GM21576 (cell line): Measurements from ENCODE around the gene SKOR1.

Experiments
- ATAC-seq: cut with Tn5 transposase; IDR thresholded peaks from one replicate; pipeline ENCODE4 v1.9.1; 2021; ENCODE audit warnings: mild to moderate bottlenecking, moderate library complexity; ENCODE audit not compliant: unreplicated experiment

Gene SKOR1

DNA sequence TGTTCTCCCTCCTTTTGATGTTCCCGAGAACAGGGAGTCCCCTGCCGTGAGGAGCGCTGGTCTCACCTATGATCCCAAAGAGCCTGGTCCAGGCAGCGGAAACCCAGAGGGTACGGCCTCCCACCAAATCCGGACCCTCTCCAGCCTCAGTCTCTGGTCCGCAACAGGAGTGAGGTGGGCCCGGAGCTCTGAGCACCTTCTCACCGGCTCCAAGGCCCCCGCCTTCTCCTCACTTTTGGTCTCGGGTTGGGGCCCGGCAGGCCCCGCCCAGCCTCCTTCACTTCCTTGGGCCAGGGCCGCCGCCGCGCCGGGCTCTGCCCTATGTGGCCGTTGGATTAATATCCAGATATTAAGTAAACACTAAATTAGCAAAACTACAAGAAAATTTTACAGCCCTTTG, 5.7 kb upstream of the SKOR1 start:
- no peak for ATAC-seq

DNA sequence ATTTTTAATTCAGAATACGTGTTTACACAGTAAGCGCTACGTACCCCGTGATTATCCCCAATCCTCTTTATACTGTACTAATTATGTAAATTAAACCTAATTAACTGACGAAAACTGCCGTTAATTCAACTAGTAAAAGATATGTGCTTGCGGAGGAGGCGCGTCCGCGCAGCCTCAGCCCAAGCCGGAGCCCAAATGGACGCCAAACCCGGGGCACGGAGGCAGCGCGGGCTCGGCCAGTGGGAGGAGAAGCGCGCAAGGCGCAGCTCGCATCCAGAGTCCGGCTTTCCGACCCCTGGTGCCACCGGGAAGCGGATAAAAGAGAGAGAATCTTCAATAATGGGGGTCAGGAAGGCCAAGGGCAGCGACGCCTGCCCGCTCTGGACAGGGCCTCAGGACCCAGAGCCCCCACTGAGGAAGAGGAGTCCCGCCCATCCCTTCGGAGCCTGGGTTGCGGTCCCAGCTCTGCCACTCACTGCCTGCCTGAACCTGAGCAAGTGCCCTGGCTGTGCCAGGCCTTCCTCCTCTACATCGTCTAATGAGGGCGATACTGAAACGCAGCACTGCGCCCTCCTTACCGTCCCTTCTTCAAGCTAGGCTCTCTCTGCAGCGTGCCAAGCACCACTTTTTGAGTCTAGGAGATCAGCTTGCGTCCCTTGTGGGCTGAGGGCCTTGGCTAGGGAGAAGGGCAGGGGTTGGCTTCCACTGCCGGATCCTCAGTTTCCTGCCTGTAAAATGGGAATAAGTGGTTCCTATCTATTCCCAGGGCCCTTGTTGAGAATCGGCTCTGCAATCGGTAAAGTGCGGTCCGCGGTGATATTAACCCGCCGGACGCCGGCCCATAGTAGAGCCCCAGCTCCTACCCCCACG, 5.0 kb upstream of the SKOR1 start:
- no peak for ATAC-seq

DNA sequence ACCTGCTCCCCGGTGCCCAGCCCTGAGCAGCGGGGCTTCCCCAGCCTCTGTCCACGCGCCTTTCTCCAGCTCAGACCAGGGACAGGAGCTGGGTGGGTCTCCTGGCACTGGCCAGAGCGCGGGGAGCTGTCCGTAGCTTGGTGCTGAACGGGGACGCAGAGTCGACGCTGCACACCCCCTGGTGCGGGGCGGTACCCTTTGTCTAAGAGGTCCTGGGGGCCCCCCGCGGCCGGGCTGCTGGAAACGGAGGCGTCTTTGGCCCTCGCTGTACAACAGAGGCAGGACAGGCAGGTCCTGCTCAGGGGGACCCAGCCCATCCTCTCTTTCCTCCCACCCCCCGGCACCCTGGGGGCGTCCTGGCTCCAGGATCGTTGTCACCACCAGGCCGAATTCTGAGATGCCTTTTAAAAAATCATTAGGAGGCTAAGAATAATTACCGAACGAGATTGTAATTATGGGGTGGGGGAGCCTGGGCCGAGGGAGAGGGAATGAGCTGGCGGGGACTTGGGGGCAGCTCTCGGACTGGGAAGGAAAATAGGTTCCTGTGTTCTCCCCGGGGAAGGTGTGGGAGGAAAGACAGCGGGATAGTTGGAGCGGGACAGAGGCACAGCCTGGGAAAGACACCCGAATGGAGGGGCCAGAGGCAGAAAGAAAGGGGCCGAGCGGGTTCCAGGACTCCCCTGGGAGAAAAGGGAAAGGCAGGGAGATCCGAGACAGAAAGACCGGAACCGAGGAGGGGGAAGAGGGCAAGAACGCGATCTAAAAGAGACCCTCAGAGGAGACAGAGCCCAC, 4.1 kb upstream of the SKOR1 start:
- ATAC-seq, result no peak

DNA sequence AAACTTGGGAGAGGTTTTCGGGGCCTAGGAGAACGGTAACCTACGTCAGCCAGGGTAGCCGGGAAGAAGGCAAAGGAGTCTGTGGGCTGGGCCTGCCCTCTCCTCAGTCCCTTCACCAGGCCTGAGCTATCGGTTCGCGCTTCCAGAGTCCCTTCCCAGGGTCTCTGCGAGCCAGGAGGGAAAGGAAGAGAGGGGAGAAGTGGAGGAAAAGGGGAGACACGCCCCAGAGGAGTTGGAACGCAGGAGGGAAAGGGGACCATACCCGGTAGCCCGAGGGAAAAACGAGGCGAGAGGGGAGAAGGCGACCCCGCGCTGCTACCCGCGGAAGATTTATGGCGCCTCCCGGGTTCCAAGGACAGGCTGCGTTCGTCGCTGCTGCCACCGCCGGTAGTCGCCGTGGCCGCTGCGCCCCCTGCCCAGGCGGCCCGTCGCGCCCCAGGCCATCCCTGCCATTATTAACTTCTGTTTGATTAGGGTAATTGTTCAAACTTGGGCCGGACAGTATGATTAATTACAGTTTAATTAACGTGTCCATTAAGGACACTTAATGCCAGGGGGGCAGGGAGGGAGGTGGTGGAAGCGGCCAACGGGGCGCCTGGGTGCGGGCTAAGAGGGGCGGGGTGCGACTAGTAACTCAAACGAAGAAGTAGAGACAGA, 3.4 kb upstream of the SKOR1 start:
- no peak for ATAC-seq

DNA sequence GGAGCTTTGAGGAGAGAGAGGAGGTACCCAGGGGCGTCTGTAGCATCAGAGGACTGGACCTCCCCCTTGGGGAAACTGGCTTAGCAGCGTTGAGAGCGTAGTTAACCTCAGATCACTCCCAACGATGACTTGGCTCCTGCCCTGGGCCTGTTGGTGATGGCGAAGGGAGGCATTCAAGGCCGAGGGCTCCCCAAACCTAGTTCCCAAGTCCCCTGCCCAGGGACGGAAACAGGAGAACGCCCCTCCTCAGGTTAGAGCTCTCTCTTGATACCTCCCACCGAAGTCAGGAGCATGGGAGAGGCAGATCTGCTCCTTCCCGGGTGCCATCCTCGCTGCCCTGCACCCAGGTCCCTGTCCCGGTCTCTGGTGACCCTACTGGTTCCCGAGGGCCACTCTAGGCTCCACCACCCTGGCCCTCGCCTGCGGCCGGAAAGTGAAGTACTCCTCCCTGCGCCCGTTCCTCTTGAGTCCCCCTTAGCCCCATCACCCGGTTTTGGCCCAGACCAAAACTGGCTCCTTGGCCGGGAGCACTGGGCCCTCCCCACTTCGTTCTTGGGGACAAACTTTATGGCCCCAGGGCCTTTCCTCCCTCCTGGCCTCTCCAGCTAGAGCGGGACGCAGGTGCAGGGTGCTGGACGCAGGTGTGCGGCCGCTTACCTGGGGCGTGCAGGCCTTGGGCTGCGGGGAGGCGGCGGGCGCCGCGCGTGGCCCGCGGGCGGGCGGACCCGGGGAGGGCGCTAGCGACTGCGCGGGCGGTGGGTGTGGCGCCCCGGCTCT, 2.6 kb upstream of the SKOR1 start:
- ATAC-seq, result no peak

DNA sequence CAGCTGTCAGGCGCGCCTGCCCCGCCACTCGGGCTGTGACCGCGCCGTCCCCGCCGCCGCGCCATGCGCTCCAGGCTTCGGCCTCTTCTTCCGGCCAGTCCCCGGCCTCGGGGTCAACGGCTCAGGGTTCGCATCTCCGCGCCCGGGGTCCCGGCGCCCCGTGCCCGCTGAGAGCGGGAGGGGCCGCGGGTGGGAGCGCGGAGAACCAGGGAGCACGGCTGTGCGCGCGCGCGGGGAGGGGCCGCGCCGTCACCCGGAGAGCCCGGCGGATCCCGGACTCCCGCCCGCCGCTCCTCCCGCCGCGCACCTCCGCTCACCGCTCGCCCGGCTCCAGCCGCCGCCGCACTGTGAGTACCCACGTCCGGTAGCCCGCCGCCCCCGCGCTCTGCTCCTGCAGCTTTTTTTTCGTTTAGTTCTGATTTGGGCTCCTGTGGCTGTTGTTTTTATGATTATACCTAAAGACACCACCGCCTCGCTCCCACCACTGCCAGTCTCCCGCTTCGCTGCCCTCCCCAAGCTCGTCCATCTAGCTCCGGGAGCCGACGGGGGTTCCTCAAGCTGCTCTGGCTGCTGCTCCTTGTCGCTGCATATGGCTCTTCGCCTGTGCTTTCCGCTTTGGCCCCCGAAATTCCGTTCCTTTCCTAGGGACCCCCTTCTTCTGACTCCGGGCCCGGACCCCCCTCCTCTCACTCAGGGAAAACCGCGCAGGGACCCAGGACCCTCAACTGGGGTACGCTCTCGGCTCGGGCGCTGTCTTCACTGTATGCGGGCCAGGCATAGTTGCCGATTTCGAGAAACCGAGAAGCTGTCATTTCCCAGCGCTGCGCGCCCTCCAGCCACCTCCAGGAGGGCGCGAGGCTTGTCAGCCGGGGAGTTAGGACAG, 1.8 kb upstream of the SKOR1 start:
- no peak for ATAC-seq

DNA sequence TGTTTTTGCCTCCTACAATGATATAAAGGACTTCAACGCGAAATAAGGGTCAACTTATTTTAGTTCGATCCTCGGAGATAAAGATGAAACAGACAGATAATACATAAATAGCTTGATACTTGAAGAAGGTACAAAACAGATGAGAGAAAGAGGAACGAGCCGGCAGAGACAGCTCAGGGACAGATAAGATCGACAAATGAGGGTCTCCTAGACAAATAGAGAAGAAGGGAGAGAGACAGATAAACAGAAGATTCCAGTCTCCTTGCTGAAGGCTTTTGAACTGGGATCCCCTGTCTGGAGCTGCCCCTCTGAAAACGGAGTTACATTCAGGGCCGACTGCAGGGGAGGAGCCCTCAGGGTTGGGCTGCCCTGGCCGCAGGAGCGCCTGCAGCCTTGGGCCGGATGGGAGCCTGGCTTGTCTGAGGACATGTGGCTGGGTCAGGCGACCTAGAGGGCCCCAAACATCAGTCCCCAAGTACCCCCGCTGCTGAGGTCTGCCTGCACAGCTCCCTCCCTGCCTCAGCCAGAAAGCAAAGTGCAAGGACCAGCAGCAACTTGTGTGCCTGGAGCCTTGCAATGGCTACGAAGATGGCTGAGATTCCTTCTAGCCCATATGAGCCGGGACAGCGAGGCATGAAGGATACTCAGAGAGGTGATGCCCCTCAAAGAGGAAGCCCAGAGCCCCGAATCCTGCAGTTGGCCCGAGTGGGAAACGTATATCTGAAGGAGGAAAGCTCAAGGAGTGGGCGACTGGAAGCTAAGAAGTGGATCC, 926 bp upstream of the SKOR1 start:
- no peak for ATAC-seq

DNA sequence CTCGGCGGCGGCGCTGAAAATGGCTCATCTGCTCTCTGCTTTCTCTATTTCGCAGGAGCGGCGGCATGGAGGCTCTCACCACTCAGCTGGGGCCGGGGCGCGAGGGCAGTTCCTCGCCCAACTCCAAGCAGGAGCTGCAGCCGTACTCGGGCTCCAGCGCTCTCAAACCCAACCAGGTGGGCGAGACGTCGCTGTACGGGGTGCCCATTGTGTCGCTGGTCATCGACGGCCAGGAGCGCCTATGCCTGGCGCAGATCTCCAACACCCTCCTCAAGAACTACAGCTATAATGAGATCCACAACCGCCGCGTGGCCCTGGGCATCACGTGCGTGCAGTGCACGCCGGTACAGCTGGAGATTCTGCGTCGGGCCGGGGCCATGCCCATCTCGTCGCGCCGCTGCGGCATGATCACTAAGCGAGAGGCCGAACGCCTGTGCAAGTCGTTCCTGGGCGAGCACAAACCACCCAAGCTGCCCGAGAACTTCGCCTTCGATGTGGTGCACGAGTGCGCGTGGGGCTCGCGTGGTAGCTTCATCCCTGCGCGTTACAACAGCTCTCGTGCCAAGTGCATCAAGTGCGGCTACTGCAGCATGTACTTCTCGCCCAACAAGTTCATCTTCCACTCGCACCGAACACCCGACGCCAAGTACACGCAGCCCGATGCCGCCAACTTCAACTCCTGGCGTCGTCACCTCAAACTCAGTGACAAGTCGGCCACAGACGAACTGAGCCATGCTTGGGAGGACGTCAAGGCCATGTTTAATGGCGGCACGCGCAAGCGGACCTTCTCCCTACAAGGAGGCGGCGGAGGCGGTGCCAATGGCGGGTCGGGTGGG, 790 bp downstream of the SKOR1 start:
- ATAC-seq, result no peak

DNA sequence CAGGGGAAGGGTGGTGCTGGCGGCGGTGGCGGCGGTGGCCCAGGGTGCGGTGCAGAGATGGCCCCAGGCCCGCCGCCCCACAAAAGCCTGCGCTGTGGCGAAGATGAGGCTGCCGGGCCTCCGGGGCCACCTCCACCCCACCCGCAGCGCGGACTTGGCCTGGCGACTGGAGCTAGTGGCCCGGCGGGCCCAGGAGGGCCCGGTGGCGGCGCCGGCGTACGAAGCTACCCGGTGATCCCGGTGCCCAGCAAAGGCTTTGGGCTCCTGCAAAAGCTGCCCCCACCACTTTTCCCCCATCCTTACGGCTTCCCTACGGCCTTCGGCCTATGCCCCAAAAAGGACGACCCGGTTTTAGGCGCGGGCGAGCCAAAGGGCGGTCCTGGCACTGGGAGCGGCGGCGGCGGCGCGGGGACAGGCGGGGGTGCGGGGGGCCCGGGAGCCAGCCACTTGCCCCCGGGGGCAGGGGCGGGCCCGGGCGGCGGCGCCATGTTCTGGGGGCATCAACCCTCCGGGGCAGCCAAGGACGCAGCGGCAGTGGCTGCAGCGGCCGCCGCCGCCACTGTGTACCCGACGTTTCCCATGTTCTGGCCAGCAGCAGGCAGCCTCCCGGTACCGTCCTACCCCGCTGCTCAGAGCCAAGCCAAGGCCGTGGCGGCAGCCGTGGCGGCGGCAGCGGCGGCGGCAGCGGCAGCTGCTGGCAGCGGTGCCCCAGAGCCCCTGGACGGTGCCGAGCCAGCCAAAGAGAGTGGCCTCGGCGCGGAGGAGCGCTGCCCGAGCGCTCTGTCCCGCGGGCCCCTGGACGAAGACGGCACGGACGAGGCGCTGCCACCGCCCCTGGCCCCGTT, 1.6 kb downstream of the SKOR1 start:
- ATAC-seq, result no peak

DNA sequence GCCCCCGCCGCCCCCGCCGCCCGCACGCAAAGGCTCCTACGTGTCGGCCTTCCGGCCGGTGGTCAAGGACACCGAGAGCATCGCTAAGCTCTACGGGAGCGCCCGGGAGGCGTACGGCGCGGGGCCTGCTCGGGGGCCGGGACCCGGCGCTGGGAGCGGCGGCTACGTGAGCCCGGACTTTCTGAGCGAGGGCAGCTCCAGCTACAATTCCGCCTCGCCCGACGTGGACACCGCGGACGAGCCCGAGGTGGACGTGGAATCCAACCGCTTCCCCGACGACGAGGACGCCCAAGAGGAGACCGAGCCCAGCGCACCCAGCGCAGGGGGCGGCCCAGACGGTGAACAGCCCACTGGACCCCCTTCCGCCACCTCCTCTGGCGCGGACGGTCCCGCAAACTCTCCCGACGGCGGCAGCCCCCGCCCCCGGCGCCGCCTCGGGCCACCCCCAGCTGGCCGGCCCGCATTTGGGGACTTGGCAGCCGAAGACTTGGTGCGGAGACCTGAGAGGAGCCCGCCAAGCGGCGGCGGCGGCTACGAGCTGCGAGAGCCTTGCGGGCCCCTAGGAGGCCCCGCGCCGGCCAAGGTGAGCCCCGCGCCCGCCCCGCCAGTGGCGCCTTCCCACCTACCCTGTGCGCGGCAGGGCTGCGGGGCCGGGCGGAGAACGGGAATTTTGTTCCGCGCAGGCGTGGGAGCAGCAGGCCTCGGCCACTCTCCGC, 2.4 kb downstream of the SKOR1 start:
- no peak for ATAC-seq

DNA sequence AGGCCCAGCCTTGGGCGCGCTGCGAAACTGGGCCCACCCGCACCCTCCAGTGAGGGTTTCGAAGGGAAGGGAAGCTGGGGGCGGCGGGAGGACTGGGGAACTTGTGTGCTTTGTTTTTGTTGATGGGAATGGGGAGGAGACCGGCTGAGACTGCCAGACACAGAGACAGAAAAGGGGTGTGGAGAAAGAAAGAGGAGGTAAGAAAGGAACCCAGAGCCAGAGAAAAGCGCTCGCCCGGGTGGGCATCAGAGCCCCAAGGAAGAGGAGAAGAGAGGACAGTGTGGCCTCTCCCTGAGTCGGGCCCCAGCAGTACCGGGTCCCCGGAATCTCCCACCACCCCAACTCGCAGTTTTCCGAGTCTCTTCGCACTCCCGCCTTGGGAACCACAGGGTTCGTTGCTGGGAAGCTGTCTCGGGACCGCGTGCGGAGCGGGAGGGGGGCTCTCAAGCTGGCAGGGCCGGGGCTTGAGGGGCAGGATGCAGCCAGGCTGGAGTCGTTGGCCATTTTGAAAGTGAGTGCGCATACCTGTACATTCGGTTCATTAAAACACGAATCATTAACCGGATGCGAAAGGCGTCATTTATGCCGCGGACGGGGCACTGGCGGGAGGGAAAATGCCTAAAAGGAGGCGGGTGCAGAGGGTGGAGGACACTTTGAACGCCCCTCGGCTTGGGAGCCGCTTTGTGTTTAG, 3.1 kb downstream of the SKOR1 start:
- no peak for ATAC-seq

DNA sequence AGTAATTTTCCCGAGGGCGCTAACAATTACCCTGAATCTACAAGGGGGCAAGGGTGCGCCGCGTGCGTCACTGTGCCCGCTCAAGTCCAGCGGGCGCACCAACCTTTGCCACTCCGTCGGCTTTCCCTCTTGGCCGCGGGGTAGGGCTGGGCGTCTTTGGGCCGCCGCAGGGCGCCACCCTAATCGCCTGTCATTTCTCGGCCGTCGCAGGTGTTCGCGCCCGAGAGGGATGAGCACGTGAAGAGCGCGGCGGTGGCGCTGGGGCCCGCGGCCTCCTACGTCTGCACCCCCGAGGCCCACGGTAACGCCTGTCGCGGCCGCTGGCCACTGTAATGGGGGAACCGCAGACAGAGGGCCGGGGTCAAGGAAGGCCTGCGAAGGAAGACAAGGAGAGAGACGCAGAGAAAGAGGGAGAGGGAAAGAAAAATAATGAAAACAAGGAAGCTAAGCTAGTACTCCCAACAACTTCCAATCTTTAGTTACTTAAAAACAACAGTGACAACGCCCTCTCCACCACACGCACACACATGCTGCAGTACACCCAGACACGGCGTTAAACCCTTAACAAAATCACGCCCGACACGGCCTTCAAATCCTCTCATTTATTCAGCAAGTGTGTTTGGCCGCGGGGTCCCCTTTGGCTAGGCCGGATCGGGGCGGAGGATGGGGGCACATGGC, 3.8 kb downstream of the SKOR1 start:
- no peak for ATAC-seq

DNA sequence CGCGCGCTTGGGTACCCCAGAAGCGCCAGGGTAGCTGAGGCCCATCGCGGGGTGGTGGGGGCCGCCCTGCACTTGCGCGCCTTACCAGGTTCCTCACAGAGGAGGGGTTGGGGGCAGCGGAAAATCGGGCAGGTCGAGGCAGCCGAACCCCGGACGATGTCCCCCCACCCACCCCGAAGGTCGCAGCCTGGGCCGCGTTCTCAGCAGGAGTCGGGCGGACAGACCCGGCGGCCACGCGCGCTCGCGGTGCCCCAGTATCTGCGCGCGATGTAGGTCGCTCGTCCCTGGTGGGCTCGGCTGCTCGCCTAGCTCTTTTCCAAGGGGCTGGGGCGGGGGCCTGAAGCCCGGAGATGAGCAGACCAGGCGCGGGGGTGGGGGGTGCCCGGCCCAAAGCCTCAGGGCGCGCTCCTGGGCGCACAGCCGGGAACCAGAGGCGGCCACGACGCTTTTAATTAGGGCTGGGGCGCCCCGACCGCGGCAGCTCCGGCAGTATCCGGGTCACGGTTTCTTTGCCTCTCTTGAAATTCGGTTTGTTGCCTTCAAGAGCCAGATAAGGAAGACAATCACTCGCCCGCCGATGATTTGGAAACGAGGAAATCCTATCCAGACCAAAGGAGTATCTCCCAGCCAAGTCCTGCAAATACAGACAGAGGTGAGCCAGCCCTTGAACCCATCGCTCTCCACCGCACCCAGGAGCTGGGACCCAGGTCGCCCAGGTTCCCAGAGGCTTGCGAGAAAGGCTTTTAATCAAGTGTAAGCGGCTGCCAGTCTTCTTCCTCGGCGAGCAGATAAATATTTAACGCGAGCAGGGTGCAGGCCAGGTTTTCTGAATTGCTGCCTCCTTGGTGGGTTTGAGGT, 4.6 kb downstream of the SKOR1 start:
- ATAC-seq, result no peak

DNA sequence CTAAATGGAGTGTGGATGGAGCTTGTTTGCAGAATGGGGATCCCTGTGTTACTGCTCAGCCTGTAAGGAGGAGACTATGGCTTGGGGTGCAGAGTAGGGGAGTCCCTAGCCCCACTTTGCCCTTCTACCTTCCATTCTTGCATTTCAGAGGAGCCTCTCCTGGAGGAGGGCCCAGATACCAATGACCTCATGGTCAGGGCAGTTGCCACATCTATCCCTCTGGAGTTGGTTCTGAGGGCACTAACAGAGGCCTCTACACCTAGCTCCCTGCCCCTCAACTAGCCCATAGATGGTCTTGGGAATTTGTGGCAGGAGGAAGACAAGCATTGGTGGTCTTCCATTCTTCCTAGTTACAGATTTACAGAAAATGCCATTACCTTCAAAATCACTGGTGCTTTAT, 6.1 kb downstream of the SKOR1 start:
- ATAC-seq, result no peak
